HepG2 (cell line): ENCODE measurements around the gene RELB. TPM values are rescaled to one million over a fixed set of nuclear protein-coding genes. Genes with fewer than 3 reads are reported as not detected.

Experiments used
- ATAC-seq: fragments of 200-7000 bp; cut with Tn5 transposase; 3 replicates; pipeline ENCODE4 v1.9.1; 2020; ENCODE audit warnings: mild to moderate bottlenecking, moderate library complexity
- BruUV-seq: library from RNA; stranded (reverse); fragments of 400-500 nt; replicated peaks from 2 replicates; lab custom pipeline; 2021; lab: Mats Ljungman, UMichigan
- CTCF ChIA-PET: fragments of 300-600 bp; formaldehyde crosslinking; extraction: SDS; loops from one replicate; lab custom pipeline; 2021; ENCODE audit warnings: low total read pairs, inconsistent platforms, low intra/inter-chr PET ratio; lab: Yijun Ruan, JAX
- POLR2A ChIA-PET: fragments of 350-600 bp; sonication (Branson Sonifier 250); formaldehyde crosslinking; loops from one replicate; lab custom pipeline; 2020; ENCODE audit warnings: antibody characterized with exemption, inconsistent platforms; lab: Yijun Ruan, JAX
- DNase-seq: peaks from one replicate; pipeline ENCODE4 v3.0.0-alpha.2; 2015; ENCODE audit warnings: low spot score
- FAIRE-seq: peaks from 3 replicates; lab custom pipeline; 2011; peaks lifted over from hg19 to GRCh38; lab: Jason Lieb, UNC
- H2AFZ ChIP-seq: one replicate; pipeline ENCODE4 v1.6.1; 2011; ENCODE audit warnings: low read length, inconsistent platforms
- H3K27ac ChIP-seq: fragments of 300-600 bp; 3 replicates; pipeline ENCODE4 v1.8.0; 2011; ENCODE audit warnings: mixed run types, mild to moderate bottlenecking, mixed read lengths, low read length, inconsistent platforms; ENCODE audit not compliant: insufficient read depth; ENCODE audit errors: extremely low read length
- H3K27me3 ChIP-seq, 2 experiments: fragments of 200-600 bp in 1 of 2; 2 replicates in 1 of 2; 3 replicates in 1 of 2; pipeline versions ENCODE4 v1.6.0 to v1.8.0; 2011; ENCODE audit warnings: low read length in 2 of 2, mild to moderate bottlenecking in 2 of 2, moderate library complexity in 2 of 2, inconsistent platforms in 1 of 2; ENCODE audit not compliant: insufficient read depth in 2 of 2, control insufficient read depth in 1 of 2
- H3K36me3 ChIP-seq, 2 experiments: fragments of 200-600 bp in 1 of 2; replicated peaks in 1 of 2; 2 replicates in 1 of 2; 3 replicates in 1 of 2; pipeline versions ENCODE4 v1.5.1 to v1.8.0; 2011; ENCODE audit warnings: low read length in 2 of 2, inconsistent platforms in 1 of 2; ENCODE audit not compliant: insufficient read depth in 2 of 2, control insufficient read depth in 1 of 2
- H3K4me1 ChIP-seq: 2 replicates; pipeline ENCODE4 v1.5.1; 2012; ENCODE audit warnings: low read length, inconsistent platforms; ENCODE audit not compliant: insufficient read depth
- H3K4me2 ChIP-seq: 2 replicates; pipeline ENCODE4 v1.6.0; 2011; ENCODE audit warnings: low read depth, low read length, inconsistent platforms
- H3K4me3 ChIP-seq, 3 experiments: fragments of 200-600 bp in 1 of 3; sonication (generic), shearing (Covaris generic) in 1 of 3; replicated peaks in 1 of 3; 2 replicates each; pipeline ENCODE4 v1.5.1; 2011 to 2016; ENCODE audit warnings: low read length in 3 of 3, inconsistent platforms in 2 of 3, low read depth in 2 of 3, mild to moderate bottlenecking in 2 of 3, control low read depth in 1 of 3, mixed read lengths in 1 of 3; ENCODE audit not compliant: insufficient read depth in 1 of 3
- H3K79me2 ChIP-seq: one replicate; pipeline ENCODE4 v1.6.1; 2011; ENCODE audit warnings: low read length, inconsistent platforms; ENCODE audit not compliant: insufficient read depth
- H3K9ac ChIP-seq: 2 replicates; pipeline ENCODE4 v1.6.0; 2011; ENCODE audit warnings: mild to moderate bottlenecking, low read depth, low read length, inconsistent platforms; ENCODE audit not compliant: insufficient read depth
- H3K9me3 ChIP-seq: 2 replicates; pipeline ENCODE4 v1.5.1; 2012; ENCODE audit warnings: mild to moderate bottlenecking, low read length
- H4K20me1 ChIP-seq: 2 replicates; pipeline ENCODE4 v1.6.0; 2011; ENCODE audit warnings: inconsistent platforms, mild to moderate bottlenecking, low read length, moderate library complexity; ENCODE audit not compliant: insufficient read depth
- AGO1 ChIP-seq: fragments of 200-400 bp; formaldehyde crosslinking; IDR thresholded peaks from 2 replicates; pipeline ENCODE4 v1.6.1; 2017; ENCODE audit warnings: mild to moderate bottlenecking, low read depth, low read length, moderate library complexity; ENCODE audit not compliant: poor library complexity, severe bottlenecking
- AGO2 ChIP-seq: fragments of 200-400 bp; formaldehyde crosslinking; optimal IDR thresholded peaks from 2 replicates; pipeline ENCODE3; 2017; ENCODE audit warnings: mild to moderate bottlenecking, low read depth, low read length, moderate library complexity
- HNF4A ChIP-seq: sonication (generic); formaldehyde crosslinking; IDR thresholded peaks from 2 replicates; pipeline ENCODE4 v1.4.0; 2020; ENCODE audit warnings: missing genetic modification reagents
- HNRNPUL1 ChIP-seq: fragments of 200-400 bp; formaldehyde crosslinking; IDR thresholded peaks from 2 replicates; pipeline ENCODE4 v1.6.1; 2017; ENCODE audit warnings: low read depth, mild to moderate bottlenecking, low read length, moderate library complexity
- NCOA1 ChIP-seq: sonication (generic); formaldehyde crosslinking; IDR thresholded peaks from 2 replicates; pipeline ENCODE4 v1.9.0; 2021; ENCODE audit warnings: missing genetic modification reagents
- PTBP1 ChIP-seq: fragments of 200-400 bp; formaldehyde crosslinking; IDR thresholded peaks from 2 replicates; pipeline ENCODE4 v1.6.1; 2018; ENCODE audit warnings: low read length, low read depth; ENCODE audit not compliant: poor library complexity, severe bottlenecking
- ZNF274 ChIP-seq: sonication (generic); formaldehyde crosslinking; IDR thresholded peaks from 2 replicates; pipeline ENCODE4 v1.5.1; 2020; ENCODE audit warnings: mild to moderate bottlenecking, missing genetic modification reagents
- WGBS: methylation state at CpG from one replicate; pipeline ENCODE4 v1.1.6; 2017; ENCODE audit warnings: low lambda C conversion rate; 5-methylcytosine and 5-hydroxymethylcytosine counted together
- in situ Hi-C: cut with HindIII; loops from 2 replicates; pipeline ENCODE4 v1.10.0; 2017; ENCODE audit warnings: low pct_unique_long_range_greater_than_20kb; ENCODE audit not compliant: extremely low pct_ligation_motif_present
- intact Hi-C: fragments of 100-400 bp; cut with micrococcal nuclease; formaldehyde crosslinking; loops from one replicate; pipeline ENCODE4 v1.10.0; 2022; ENCODE audit not compliant: unreplicated experiment
- polyA plus RNA-seq, 8 experiments: library from polyadenylated mRNA; depleted of rRNA in 3 of 8; stranded (reverse) in 7 of 8; unstranded in 1 of 8; fragments of >200 nt; fragmentation: Illumina TruSeq in 4 of 8; extraction: Trizol in 4 of 8; gene quantifications; 2 replicates each; pipeline versions ENCODE4 v1.2.1 to v1.2.3, GENCODE V29; 2011 to 2016; ENCODE audit warnings: low read depth in 4 of 8, missing spikeins in 1 of 8, mixed read lengths in 1 of 8; ENCODE audit not compliant: insufficient read depth in 1 of 8
- total RNA-seq, 5 experiments: library from RNA; depleted of rRNA; stranded (reverse); fragments of >200 nt; fragmentation: Illumina TruSeq; extraction: Trizol; gene quantifications; 2 replicates each; pipeline ENCODE4 v1.2.3, GENCODE V29; 2016; ENCODE audit warnings: low read depth in 1 of 5
- TF ChIP-seq, protein P1 (sequence below): sonication (generic); formaldehyde crosslinking; IDR thresholded peaks from 2 replicates; pipeline ENCODE4 v1.9.0; 2021; ENCODE audit warnings: missing genetic modification reagents, borderline replicate concordance
- TF ChIP-seq, protein P2 (sequence below): sonication (generic); formaldehyde crosslinking; IDR thresholded peaks from 2 replicates; pipeline ENCODE4 v1.5.0; 2020; ENCODE audit warnings: missing genetic modification reagents
- TF ChIP-seq, protein P3 (sequence below): sonication (generic); formaldehyde crosslinking; IDR thresholded peaks from 2 replicates; pipeline ENCODE4 v1.4.0; 2020; ENCODE audit warnings: missing genetic modification reagents
- TF ChIP-seq, protein P4 (sequence below): fragments of 450-650 bp; IDR thresholded peaks from 2 replicates; pipeline ENCODE4 v1.6.1; 2017; ENCODE audit warnings: mild to moderate bottlenecking

RELB gene
- total and polyA plus RNA-seq, 2 of the 13 experiments (the other 11 are each of a cell fraction or from before 2014, with no cell fraction given) = 1.9 to 3.5 TPM

DNA sequence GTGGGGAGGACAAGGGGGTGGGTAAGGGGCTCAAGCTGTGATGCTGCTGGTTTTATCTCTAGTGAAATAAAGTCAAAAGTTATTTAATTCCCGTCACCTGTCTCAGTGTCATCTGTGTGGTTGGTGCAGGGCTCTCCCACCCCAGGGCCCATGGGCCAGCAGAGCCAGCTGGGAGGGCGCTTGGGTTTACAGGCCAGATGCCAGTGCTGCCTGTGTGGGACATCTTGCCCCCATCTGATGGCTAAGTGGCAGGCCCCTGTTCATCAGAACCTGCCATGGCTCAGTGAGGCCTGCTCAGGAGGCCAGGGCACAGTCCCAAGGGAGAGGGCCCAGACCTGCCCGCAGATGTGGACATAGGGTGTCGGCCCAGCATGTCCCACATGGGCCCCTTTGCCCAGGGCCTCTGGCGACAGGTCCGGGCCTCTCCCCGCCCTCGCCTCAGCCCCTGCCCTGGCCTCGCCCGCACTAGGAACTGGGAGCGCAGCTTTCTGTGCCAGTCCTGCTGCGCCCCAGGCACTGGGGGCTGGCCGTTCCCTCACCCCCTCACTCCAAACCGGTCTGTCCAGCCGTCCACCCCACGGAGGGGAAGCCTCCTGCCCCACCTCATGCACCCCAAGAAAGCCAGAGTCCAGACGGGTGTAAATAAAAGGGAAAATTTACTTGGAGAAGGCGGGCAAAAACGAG is 69.7 kb downstream of the RELB start (continued):
- no peak for TF ChIP-seq PTBP1

DNA sequence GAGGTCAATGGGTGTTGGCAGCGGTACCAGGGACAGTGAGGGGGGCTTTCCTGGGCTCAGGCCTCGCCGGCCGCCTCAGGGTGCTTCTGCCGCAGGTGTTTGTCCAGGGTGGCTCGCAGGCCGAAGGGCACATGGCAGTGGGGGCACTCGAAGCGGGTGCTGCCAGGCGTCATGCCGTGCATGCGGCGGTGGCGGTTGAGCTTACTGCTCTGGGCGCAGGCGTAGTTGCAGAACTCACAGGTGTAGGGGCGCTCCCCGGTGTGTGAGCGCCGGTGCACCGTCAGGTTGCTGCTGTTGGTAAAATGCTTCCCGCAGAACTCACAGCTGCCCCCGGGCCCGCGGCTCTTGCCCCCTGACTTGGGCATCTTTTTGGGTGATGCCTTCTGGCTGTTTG is 70.3 kb downstream of the RELB start:
- peaks cover 24 to 38% of the 10 kb centered on the region in 2 experiments; a peak in 4 of 5 replicates for H3K36me3 ChIP-seq
- no peak overlapping the region for H3K27ac ChIP-seq
- H3K79me2 ChIP-seq = no peaks in the 10 kb centered on the region
- no peaks in the 10 kb centered on the region for H3K9me3 ChIP-seq
- H3K4me3 ChIP-seq = no peak overlapping the region
- in situ Hi-C loops = no loop called here
- 93% methylated on average over 10 of the region's 25 CpGs for WGBS
- no peak overlapping the region for H3K4me2 ChIP-seq
- no TSS peak for BruUV-seq
- no peak overlapping the region for H2AFZ ChIP-seq
- peaks cover 10% of the 10 kb centered on the region for H3K4me1 ChIP-seq
- intact Hi-C loops = no loop called here
- DNase-seq (no peak), ATAC-seq (no peak), FAIRE-seq (no peak)
- H3K27me3 ChIP-seq = no peaks in the 10 kb centered on the region
- H4K20me1 ChIP-seq = no peaks in the 10 kb centered on the region
- ChIA-PET POLR2A (no interaction called here), CTCF (no interaction called here)
- H3K9ac ChIP-seq = no peak overlapping the region
- TF ChIP-seq HNF4A = no peak
- TF ChIP-seq, protein P1, sequence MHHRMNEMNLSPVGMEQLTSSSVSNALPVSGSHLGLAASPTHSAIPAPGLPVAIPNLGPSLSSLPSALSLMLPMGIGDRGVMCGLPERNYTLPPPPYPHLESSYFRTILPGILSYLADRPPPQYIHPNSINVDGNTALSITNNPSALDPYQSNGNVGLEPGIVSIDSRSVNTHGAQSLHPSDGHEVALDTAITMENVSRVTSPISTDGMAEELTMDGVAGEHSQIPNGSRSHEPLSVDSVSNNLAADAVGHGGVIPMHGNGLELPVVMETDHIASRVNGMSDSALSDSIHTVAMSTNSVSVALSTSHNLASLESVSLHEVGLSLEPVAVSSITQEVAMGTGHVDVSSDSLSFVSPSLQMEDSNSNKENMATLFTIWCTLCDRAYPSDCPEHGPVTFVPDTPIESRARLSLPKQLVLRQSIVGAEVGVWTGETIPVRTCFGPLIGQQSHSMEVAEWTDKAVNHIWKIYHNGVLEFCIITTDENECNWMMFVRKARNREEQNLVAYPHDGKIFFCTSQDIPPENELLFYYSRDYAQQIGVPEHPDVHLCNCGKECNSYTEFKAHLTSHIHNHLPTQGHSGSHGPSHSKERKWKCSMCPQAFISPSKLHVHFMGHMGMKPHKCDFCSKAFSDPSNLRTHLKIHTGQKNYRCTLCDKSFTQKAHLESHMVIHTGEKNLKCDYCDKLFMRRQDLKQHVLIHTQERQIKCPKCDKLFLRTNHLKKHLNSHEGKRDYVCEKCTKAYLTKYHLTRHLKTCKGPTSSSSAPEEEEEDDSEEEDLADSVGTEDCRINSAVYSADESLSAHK = no peak
- TF ChIP-seq, protein P2, sequence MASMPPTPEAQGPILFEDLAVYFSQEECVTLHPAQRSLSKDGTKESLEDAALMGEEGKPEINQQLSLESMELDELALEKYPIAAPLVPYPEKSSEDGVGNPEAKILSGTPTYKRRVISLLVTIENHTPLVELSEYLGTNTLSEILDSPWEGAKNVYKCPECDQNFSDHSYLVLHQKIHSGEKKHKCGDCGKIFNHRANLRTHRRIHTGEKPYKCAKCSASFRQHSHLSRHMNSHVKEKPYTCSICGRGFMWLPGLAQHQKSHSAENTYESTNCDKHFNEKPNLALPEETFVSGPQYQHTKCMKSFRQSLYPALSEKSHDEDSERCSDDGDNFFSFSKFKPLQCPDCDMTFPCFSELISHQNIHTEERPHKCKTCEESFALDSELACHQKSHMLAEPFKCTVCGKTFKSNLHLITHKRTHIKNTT (CRISPR knock-in tag) = no peak
- peak; percentile 19 for TF ChIP-seq AGO1
- TF ChIP-seq HNRNPUL1 = no peak
- TF ChIP-seq ZNF274 (CRISPR knock-in tag) = no peak
- TF ChIP-seq NCOA1 (CRISPR knock-in tag) = no peak
- TF ChIP-seq AGO2 = peak; percentile 97
- TF ChIP-seq, protein P3, sequence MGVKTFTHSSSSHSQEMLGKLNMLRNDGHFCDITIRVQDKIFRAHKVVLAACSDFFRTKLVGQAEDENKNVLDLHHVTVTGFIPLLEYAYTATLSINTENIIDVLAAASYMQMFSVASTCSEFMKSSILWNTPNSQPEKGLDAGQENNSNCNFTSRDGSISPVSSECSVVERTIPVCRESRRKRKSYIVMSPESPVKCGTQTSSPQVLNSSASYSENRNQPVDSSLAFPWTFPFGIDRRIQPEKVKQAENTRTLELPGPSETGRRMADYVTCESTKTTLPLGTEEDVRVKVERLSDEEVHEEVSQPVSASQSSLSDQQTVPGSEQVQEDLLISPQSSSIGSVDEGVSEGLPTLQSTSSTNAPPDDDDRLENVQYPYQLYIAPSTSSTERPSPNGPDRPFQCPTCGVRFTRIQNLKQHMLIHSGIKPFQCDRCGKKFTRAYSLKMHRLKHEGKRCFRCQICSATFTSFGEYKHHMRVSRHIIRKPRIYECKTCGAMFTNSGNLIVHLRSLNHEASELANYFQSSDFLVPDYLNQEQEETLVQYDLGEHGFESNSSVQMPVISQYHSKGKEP (CRISPR knock-in tag) = no peak
- TF ChIP-seq, protein P4, sequence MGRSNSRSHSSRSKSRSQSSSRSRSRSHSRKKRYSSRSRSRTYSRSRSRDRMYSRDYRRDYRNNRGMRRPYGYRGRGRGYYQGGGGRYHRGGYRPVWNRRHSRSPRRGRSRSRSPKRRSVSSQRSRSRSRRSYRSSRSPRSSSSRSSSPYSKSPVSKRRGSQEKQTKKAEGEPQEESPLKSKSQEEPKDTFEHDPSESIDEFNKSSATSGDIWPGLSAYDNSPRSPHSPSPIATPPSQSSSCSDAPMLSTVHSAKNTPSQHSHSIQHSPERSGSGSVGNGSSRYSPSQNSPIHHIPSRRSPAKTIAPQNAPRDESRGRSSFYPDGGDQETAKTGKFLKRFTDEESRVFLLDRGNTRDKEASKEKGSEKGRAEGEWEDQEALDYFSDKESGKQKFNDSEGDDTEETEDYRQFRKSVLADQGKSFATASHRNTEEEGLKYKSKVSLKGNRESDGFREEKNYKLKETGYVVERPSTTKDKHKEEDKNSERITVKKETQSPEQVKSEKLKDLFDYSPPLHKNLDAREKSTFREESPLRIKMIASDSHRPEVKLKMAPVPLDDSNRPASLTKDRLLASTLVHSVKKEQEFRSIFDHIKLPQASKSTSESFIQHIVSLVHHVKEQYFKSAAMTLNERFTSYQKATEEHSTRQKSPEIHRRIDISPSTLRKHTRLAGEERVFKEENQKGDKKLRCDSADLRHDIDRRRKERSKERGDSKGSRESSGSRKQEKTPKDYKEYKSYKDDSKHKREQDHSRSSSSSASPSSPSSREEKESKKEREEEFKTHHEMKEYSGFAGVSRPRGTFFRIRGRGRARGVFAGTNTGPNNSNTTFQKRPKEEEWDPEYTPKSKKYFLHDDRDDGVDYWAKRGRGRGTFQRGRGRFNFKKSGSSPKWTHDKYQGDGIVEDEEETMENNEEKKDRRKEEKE = no peak
